SIG-M5 (cell line): Measurements from ENCODE around the gene MED26.

Source experiments
- DNase-seq: peaks from one replicate; lab custom pipeline; 2025; lab: John Stamatoyannopoulos, UW

The MED26 gene

DNA sequence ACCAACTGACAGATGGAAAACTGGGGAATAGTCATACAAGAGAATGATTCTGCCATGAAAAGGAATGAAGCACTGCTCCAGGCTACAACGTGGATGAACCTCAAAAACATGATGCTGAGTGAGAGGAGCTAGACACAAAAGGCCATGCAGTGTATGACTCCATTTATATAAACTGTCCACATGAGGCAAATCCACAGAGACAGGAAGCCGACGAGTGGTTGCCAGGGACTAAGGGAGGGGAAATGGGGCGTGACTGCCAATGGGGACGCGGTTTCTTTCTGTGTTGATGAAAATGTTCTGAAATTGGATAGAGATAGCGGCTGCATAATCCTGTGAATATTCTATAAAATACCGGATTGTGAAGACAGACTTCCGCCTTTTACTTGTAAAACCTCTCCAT, 21.7 kb upstream of the MED26 start:
- DNase-seq, result no peak

DNA sequence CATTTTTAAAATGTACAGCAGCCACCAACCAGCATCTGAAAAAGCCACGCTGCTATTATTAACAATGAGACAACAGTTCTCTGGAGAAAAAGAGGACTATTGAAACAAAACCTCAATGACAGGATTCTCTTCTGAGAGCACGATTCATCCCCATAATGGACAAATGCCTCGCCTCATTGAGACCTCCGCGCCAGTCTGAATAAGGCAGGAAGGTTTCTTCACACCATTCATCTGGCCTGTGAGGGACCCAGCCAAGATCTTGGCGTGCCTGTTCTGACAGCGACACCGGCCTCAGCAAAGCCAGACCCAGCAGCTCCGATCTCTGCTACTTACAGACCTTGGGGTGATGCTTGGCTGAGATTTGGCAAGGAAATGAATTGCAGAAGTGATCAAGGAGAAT, 17.1 kb upstream of the MED26 start:
- DNase-seq, result no peak

DNA sequence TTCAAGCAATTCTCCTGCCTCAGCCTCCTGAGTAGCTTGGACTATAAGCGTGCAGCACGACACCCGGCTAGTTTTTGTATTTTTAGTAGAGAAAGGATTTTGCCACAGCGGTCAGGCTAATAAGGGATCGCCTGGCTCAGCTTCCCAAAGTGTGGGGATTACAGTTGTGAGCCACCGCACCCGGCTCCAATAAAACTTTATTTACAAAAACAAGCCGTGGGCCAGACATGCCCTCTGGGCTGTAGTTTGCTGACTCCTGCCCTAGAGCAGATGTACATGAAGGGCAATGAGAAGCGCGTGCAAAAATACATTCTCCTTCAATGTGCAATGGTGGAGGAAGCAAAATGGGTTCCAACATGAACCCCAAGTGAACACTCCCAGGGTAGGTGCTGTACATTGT, 13.7 kb upstream of the MED26 start:
- DNase-seq, result no peak

DNA sequence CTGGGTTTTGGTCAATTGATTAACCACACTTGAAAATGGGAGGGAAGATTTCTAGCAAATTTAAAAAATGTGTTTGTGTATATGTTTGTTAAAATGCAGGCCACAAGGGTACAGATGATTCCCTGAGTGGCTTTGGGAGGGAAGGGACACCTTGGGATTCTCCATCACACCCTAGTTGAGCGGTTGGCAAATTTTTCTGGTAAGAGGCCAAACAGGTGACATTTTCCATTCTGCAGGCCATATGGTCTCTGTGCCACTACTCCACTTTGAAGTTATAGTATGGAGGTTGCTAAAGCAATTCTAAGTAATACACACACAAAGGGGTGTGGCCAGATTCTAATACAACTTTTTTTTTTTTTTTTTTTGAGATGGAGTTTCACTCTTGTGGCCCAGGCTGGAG, 12.9 kb upstream of the MED26 start:
- no peak for DNase-seq

DNA sequence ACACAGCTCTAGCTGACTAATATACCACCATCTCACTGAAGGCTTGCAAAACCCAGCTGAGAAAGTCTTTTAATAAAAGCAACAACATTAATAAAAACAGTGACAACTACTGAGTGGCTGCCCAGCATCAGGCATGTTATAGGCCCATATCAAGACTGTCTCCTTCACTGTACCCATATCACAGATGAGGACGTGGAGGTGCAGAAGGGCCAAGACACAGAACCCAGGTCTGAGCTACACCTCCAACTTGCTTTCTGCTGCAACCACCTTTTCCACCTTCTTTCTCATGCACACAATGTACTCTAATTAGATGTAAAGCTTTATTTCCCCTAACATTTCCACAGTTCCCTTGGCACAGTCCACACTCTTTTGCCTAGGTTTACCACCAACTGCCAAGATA, 10.7 kb upstream of the MED26 start:
- no peak for DNase-seq

DNA sequence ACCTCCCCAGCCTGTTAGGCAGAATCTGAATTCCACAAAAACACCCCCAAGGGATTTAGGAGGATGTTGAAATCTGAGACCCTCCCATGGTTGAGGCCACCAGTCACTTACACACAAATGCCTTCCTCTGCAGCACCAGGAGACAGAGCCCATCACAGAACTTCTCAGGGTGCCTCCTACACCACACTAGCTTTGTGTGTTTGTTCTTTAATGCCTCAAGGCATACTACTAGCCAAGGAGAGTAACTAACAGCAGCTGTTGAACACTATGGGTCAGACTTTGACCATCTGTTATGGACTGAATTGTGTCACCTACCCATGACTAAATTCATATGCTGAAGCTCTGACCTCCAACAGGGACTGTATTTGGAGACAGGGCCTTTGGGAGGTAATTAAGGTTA, 9.5 kb upstream of the MED26 start:
- DNase-seq, result no peak

DNA sequence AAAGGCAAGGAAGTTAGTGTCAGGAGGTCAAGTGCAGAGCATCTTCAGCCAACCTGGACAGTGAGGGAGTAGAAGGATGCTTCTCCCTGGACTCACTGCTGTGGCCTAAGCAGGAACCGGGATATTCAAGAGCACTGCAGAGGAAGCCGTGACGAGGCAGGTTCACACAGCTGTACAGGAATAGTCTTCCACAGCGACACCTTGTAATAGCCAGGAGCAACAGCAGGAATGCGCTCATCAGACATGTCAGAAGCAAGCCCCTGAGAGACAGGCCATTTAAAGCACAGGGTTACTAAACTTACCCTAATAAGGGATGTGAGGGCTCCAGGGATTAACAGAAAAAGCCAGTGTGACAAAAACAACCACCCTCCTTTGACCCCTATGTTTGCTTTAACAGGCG, 3.5 kb upstream of the MED26 start:
- DNase-seq, result no peak

DNA sequence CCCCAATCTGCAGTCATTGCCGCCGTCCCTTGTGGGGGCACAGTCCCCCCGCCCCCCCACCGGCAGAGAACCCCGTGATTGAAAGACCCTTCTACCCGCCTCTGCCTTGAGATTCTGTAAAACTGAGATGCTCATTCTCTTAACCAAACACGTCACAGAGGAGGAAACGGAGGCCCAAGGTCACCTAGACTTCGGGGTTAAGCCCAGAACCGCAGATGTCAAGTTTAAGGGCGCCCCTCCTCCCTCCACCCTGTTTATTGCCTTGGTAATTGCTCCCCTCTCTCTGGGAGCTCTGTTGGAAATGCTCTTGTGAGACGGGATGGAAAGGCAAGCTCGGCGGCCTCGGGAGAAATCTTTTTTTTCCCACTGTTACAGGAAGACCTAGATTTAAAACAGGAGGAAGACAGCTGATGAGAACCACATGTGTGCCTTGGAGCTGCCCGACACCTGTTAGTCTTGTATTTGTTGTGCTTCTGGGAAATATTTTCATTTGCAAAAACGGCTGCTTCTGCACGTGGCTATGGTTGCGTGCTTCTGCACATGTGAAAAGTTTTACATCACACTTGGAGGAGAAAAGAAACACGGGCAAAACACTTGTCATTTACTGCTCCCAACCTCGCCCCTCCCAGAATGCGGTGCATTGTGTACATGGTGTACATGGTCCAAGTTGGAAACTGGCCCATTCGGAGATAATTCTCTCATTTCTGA, 1.1 kb upstream of the MED26 start:
- DNase-seq, result no peak

DNA sequence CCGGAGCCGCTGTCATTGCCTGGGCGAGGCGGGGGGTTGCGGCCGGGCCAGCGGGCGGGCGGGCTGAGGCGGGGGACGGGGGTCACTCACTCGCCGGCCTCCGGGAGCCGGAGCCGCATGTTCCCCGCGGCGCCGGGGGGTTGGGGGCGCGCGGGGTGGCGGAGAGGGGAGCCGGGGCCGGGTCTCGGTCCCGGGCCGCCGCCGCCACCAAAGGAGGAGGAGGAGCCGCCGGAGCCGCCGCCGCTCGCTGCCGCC, 149 bp downstream of the MED26 start:
- DNase-seq, result no peak

DNA sequence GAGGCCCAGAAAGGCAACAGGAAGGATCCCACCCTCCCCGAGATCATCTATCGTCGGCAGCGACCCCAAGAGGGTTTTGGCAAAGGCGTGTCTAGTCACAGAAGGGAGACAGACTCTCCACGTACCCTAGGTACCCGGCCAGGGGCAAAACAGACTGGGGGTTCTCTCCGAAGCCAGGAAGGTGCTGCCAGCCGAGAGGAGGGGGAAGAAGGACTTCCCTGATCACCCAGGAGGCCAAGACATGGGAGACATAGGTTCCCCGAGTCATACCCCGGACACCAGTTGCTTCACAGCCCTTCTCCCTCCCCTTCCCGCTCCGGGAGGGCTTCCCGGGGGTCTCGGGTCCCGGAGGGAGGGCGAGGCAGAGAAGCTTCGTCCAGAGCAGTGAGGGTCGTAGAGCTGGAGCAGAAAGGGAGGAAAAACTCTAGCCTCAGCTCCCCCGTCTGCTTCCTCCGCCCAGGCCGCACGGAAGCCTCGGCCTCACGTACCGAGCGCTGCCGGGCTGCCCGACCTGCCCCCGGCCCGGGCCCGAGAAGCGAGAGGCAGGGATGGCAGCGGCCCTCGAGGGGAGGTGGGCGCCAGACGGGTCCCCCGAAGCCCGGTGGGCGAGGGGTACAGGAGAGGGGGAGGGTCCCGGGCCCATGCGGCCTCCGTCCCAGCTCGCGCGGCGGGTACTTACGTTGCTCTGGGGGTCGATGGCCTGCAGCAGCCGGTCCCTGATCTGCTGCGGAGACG, 644 bp downstream of the MED26 start:
- DNase-seq, result no peak

DNA sequence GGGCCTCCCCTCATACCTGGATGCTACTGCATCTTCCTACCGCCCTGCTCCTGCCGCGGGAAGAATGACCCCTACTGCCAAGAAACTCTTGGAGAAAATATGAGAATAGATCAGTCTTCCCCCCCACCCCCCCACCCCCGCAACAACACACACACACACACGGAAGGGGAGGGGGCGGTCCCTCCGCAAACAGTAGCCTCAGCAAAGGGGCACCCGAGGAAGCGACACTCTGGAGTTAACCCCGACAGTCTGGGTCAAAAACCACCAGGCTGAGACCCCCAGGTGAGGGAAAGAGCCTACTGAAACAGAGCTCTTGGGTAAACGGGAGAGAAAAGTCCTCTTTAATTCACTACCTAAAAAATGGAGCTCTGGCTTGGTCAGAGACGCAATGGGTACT, 1.2 kb downstream of the MED26 start:
- DNase-seq, result no peak

DNA sequence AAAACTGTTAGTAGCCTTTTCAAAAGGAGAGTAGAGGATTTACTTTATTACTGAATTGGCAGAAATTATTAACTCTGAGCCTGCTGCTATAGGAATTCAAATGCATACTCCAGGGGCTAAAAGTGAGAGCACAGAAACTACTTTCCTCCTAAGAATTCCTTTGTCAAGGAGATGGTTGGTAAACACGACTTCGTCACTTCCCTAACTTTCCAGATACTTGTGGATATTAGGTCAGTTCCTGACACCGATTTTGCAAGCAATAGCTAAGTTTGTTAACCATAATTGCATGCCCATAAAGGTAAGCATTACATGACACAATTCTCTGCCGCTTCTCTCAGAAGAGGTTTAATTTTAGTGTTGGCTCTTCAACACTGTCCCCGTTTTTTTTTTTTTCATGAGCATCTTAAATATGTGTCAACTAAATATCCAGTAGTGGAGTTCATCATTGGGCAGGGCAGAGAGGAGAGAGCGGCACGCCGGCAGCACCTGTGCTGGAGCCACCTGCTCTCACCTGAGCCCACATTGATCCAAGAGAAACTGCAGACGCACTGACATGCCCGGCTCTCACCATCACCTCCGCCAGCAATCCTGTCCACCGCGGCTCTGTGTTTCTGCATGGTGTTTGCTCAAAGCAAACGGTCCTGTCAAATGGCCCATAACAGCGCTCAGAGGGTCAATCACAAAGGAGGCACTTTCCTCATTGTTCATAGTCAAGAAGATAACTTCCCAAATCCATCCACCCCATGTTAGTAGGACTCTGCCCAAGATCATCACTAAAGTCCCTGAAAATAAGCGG, 2.6 kb downstream of the MED26 start:
- DNase-seq, result no peak

DNA sequence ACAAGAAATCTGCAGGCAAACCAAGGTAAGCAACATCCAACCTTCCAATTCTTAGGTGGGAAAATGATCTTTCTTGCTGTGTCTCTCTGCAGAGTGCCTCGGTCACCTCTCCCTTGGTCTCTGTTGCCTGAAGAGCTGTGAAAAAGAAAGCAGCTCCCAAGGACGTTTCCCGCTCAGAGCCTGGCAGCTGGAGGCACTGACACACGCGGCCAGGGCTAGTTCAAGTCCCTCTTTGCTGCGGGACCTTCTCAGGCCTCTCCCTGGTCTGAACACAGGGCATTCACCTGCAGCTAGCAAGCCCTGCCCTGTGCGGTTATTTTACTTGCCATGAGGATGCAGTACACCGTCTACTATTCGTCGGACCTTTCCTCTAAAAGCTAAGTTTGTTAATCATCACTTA, 3.8 kb downstream of the MED26 start:
- no peak for DNase-seq

DNA sequence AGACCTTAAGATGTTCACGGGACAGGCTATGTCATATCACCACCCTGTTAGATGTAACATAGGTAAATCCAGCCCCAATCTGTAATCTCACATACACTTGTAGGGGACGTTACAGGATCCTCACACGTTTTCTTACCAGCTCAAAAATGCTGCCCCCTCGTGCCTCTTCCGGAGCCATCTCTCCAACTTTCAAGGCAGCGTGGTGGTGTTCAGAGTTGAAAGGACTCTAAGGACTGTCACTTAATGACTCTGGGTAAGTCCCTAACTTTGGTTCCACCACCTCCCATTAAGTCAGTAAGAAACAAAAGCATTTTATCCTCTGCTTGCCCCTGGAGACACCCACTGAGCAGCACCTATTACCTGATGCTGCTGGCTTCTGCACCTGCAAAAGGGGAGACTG, 4.4 kb downstream of the MED26 start:
- no peak for DNase-seq

DNA sequence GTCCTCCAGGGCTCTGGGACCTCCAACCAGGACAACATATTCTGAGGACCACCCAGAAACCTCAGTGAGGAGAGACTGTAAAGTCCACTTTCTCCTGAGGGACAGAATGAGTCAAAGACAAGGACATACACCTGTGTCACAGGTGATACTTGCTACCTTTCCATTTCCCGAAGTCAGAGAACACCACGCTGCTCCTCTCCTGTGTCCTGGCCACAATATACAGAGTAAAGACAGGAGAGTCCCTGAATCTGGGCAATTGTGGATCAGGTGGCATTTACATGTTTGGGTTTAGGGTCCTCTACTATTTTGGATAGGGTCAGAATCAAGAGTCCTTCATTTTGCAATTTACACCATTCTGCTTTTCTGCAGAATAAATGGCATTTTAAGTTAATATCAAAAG, 4.9 kb downstream of the MED26 start:
- no peak for DNase-seq

DNA sequence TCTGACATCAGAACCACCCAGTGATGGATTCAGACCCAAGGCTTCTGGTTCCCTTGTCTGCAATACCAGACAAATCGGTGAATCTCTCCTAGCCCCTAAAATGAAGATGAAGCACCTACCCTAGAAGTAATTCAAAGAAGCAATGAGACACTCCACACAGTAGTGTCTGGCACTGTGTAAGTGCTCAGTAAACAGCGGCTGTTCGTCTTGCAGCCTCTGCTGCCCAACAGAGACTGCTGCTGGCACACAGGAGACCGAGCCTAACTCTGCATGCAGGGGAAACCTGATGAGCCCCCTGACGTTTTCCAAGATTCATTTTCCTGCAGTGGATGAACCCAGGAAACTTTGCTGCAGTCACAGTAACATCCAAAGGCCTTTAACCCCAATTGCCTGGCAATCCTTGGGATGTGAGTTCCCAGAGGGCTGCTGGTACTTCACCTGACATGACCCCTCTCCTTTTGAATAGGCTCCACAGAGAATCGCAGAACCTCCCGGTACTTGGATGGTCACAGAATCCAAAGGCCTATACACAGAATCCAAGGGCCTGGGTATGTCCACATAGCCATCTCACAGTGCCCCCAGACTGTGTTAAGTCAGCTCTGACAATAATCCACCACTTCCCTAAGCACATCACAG, 6.7 kb downstream of the MED26 start:
- DNase-seq, result no peak

DNA sequence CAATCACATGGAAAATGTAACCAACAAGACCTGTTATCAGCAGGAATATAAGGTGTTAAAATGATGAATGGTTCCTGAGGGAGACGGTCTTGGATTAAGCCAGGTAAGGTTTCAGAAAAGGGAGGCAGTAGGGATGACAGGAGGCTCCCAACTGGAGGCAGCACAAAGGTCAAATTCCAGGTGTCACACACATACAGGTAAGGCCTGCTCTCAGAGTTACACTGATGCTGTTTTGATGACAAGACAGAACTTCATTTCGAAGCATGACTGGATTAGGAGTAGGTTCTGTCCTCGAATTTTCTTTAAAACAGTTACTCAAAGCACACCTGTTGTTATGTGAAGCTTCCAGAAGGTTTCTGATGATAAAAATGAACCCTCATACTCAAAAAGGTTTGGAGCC, 7.4 kb downstream of the MED26 start:
- DNase-seq, result no peak

DNA sequence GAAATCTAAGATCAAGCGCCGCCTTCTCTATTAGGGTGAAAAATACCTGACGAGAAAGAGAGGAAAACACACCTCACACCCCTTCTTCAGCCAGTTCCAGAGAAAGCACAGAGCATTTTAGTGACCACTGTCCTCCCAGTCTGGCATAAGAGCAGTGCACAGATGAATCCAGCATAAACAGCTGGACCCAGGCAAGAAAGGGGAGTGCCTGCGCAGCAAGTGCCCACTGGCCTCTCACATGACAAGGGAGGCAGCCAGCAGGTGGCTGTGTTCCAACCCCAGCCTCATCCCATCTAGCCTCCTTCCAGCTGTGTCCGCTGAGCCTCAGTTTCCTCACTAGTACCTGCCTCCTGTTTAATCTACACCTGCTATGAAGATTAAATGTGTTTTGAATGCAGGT, 8.0 kb downstream of the MED26 start:
- DNase-seq, result no peak

DNA sequence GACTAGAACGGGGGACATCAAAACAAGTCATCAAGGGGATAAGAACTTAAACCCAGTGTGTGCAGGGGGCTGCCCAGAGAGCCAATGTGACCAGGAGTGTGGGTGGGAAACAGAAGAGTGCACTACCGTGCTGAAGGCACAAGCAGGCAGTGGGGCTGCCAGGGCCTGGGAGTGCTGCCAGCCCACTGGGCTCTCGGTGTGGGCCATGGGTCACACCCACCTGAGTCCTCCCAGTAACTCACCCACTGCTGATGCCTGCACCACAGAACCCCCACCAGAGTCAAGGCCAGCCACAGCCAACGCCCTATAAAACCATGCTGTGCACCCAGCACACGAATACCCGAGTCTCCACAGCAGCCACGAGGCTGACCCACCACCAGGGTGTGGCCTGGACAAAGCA, 8.5 kb downstream of the MED26 start:
- DNase-seq, result no peak

DNA sequence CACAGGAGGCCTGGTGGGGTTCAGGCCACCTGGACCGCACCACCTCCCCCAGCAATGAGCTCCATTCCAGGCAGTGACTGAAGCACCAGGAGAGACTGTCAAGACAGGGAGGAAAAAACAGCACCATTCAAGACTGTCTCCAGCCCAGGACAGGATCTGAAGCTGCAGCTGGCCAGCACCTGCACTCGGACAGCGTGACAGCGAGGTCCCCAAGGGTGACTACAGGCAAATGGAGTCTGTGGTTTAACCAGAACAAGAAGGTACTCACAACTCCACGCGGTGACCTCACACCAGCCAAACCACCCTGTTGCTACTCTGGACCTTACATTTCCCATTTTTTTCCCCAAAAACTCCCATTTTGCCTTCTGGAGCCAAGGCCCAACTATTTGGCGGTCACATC, 9.8 kb downstream of the MED26 start:
- no peak for DNase-seq

DNA sequence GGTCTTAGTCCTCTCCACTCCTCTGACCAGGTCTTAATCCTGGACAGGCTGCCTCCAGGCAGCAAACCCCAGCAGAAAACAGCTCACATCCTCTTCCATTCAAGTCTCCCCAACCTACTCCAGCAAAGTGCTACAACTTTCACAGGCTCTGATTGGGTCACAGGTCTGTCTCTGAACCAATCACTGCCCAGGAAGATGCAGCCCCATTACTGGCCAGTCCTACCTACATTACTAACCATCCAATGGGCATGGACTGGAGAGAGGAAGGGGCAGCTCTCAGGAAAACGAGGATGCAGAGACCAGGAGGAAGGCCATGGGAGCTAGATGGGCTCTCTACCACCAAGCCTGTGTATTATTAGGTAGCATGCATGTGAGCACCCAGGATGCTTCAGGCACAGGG, 12.2 kb downstream of the MED26 start:
- no peak for DNase-seq

DNA sequence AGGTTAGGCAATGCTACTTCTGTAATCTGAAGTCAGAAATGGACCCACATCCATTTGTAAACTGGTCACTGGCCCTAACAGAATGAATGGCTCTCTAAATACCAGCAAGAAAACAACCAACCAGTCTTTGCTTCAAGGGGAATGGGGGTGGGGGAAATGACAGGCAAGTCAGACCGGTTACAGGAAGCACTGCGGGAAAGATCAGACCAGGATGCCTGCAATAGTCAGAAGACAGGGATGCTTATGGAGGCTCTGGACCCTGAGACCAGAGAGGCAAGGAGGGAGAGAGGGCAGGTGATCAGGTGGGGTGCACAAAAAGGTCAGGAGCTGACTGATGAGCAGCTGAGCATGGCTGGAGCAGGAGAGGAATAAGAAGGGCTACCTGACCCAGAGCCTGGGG, 13.1 kb downstream of the MED26 start:
- no peak for DNase-seq

DNA sequence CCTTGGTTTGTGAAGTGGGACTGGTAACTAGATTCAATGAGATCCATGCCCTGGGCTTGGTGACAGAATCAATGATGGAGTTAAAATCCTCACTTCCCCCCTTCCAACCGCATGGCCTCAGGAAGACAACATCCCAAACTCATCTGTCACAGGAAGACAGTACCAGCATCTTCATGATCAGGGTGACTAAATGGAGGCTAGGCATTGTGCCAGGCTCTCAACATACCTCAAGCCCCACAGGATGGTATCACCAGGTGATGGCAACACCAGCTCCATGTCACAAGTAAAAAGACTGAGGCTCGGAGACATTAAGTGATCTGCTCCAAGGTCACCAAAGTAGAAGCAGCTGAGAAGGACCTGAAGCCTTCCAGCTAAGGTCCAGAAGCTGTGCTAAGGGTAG, 14.2 kb downstream of the MED26 start:
- no peak for DNase-seq
